ENCODE measurements around the gene DLGAP4.

The DLGAP4 gene

GRCh38 chr20:36384022-36384619 lies 78.0 kb downstream of the DLGAP4 start:
- peak; percentile 46 to 51 for DNase-seq

DNA sequence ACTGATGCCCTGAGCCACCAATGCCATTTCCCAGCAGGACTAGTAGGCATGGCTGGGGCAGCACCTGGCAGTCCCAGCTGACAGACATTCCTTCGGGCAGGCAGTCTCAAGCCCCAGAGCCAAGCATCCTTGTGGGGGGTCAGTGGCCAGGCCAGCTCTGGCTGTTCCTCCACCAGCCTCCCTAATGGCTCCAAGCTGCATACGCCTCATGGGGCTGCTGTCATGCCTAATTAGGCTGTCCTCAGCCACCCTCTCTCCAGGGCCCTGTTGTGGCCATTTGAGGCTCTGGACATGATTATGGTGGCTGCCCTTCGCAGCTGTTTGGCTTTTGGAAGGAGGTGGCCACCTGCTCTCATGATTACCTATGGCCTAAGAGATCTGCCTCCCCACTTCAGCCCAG lies 79.4 kb downstream of the DLGAP4 start:
- DNase-seq: no peak

- no peak for DNase-seq
Measured at GRCh38 chr20:36386236-36386635, 80.1 kb downstream of the DLGAP4 start.

GRCh38 chr20:36390269-36390668 lies 84.1 kb downstream of the DLGAP4 start:
- no peak for DNase-seq

GRCh38 chr20:36390719-36391415 lies 84.7 kb downstream of the DLGAP4 start:
- no peak for DNase-seq

GRCh38 chr20:36391456-36391855 lies 85.3 kb downstream of the DLGAP4 start:
- DNase-seq: no peak

GRCh38 chr20:36391955-36392354 lies 85.8 kb downstream of the DLGAP4 start:
- no peak for DNase-seq

- no peak for DNase-seq
Measured at GRCh38 chr20:36392989-36393388, 86.8 kb downstream of the DLGAP4 start.

GRCh38 chr20:36394340-36394965 lies 88.3 kb downstream of the DLGAP4 start:
- no peak for DNase-seq

- DNase-seq: no peak
Measured at GRCh38 chr20:36396340-36396739, 90.2 kb downstream of the DLGAP4 start.

DNA sequence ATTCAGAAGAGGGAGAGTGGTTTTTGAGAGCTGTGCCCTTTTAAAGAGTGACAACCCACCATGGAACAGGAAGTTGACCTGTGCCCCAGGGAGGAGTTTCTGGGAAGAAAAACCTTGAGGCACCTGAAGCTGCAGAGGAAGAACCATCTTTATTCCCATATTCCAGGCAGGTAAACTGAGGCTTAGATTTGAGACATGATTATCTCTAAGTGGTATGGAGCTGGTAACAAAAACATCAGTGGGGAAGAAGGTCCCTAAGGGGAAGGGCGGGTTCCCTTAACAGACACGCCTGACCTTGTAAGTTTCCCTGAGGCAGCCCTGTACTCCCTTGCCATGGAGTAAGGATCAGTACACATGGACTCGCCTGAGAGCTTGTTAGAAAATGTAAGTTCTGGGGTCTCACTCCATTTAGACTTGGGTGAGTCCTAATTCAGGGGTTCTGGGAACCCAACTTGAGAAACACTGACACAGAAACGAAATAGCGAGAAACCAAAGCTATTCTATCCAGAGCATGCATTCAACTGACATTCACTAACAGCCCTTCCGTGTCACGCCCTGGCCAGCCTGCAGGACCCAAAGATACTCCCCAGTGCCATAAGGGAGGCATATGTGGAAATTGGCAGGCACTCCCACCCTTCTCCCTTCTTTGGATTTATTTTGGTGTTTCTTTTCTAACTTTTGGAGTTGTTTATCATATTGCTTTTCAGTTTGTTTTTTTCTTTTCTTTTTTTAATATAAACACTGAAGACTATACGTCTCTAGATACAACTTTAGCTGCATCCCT lies 90.9 kb downstream of the DLGAP4 start:
- no peak for DNase-seq

DNA sequence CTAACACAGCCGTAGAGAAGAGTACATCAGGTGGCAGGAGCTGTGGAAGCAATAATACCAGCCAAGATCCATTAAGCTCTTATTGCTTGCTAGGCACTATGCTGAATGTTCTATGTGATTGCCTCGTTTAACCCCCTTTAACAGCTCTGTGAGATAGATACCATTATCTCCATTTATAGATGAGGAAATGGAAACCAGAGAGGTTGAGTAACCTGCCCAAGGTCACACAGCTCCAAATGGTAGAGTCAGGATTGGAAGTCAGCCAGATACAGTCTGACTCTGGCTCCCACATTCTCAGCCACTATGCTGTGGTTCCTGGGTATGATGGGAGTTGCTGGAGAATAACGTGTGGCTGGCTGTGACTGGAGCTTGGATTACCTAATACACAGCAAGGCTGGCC lies 92.4 kb downstream of the DLGAP4 start:
- DNase-seq: no peak

GRCh38 chr20:36399147-36399968 lies 93.2 kb downstream of the DLGAP4 start:
- DNase-seq: peak; percentile 41 to 46

- no peak for DNase-seq
Measured at GRCh38 chr20:36399969-36400545, 93.9 kb downstream of the DLGAP4 start.

DNA sequence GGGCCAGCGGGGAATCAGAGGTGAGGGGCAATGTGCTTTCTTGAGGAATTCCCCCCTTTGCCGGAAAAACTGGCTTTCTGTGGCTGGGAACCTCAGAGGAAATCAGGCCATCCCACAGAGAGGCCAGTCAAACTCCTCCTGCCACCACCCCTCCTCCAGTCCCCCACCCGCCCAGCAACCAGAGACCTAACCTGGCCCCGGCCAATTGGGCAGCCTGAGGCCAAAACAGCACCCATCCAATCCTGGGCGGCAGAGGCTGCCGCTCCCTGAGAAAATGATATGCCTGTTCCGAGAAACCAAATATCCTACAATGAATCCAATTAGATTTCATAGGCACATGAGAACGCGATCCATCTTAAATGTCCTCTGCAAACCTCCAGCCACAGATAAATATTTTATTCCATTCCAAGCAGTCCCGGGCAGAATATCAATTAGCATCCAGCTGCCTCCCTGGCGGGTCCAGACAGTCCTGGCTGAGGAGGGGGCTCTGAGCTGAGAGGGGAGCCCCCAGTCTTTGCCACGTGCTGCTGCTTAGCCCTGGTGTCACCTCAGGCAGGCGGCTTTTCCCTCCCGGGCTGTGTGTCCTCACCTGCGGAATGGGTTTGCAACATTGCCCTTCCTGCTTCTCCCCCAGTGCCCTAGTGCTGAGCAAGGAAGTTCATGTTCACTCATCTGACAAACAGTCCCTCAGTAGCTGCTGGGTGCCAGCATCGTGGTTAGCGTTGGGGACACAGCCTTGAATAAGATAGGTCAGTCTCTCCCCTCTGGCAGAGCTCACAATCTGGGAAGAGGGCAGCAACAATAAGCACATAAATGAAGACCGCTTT lies 95.0 kb downstream of the DLGAP4 start:
- DNase-seq: no peak

DNA sequence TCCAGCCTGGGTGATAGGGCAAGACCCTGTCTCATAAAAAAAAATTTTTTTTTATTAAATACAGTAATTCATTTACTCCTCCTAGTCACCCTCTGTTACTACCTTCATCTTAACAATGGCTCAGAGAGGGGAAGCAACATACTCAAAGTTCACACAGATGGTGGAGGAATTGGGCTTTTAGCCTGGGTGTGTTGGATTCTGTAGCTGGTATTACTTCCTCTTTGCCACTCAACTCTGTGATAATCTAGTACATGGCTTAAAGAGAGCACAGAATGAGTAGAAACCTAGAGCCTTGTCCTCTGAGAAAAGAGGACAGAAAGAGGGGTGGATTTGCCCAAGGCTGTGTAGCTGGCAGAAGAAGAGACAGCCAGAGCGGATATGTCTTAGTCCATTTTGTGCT lies 96.6 kb downstream of the DLGAP4 start:
- DNase-seq: no peak

DNA sequence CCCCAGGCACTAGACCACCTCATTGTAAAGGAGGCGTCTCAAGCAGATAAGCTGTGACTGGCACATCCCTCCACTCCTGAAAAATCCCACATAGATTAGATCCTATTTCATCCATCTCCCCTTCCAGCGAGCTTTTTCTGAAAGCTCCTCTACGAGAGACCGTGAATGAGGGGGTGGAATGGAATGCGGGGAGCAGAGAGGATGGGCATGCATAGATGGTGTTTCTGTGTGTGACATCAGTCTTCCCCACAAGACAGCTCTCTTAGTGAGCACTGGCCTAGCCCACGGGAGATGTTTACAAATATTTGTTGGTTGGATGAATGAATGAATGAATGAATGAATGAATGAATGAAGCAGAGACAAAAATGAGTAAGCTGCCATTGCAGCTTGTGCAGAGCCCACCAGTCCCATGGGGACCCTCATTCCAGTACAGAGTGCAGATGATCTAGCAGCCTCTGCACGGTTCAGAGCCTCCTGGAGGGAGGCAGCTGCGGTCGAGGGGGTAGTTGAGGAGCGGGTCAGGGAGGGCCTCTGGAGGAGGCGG lies 98.4 kb downstream of the DLGAP4 start:
- DNase-seq: no peak

DNA sequence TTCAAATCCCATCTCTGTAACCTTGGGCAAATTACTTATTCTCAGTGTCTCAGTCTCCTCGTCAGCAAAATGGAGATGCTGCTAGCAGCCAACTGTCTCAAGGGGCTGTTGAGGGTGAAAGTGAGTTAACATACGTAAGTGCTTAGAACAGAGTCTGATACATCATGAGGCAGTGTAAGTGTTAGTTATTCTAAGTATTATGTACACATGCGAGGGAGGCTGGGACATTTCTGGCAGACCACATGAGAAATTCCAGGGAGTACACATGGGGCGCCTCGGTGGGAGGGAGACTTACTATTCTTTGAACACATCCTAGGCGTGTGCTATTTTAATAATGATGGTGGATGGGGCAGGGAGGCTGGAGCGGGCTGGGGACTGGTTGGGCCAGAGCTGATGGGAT lies 99.1 kb downstream of the DLGAP4 start:
- DNase-seq: no peak

GRCh38 chr20:36407199-36407733 lies 101.1 kb downstream of the DLGAP4 start:
- DNase-seq: no peak

DNA sequence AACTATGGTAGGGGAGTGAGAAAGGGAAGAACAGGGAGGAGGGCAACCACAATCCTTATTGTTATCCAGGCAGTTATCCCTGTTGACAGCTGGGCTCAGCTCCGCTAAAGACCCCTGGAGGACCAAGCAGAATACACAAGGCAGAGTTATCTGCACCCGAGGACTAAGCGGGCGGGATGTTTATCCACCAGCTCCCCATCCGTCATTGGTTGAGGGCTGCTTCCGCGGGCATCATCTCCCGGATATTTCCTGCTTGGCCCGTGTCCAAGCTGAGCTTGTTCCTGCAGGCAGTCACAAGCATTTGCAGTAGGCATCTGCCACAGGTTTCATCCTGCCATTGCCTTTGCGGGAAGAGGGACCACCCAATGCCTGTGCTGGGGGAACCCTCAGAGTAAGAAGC lies 102.1 kb downstream of the DLGAP4 start:
- no peak for DNase-seq
